Measurements from ENCODE around the gene ZNF595.
"Not testable (repeated sequence)": the region's sequence is repeated elsewhere in the genome, so short reads cannot be mapped to it uniquely, and the experiment has no call there.

ZNF595 gene

GRCh38 chr4:52804-53479 lies at the start of gene ZNF595:
Gene ZNF595, plus strand, starts transcription at chr4:53321. Its CDS starts 168 bp downstream, at chr4:53489.
- not testable (repeated sequence) for DNase-seq (ENCODE audit: low spot score)

GRCh38 chr4:9937-10870 lies 42.9 kb upstream of the ZNF595 start:
- DNase-seq (ENCODE audit: low spot score) (peak; percentile 0), FAIRE-seq (peak; percentile 27)

More at GRCh38 chr4:52804-53479, at the start of gene ZNF595:
- FAIRE-seq: not testable (repeated sequence)

- not testable (repeated sequence) for DNase-seq (ENCODE audit: low spot score); FAIRE-seq
Measured at GRCh38 chr4:11095-11815, 41.9 kb upstream of the ZNF595 start.

GRCh38 chr4:11816-12417 lies 41.2 kb upstream of the ZNF595 start:
- DNase-seq (ENCODE audit: low spot score); FAIRE-seq: not testable (repeated sequence)

- not testable (repeated sequence) for FAIRE-seq; DNase-seq (ENCODE audit: low spot score)
Measured at GRCh38 chr4:18128-18527, 35.0 kb upstream of the ZNF595 start.

GRCh38 chr4:18589-18988 lies 34.5 kb upstream of the ZNF595 start:
- FAIRE-seq; DNase-seq (ENCODE audit: low spot score): not testable (repeated sequence)

- not testable (repeated sequence) for DNase-seq (ENCODE audit: low spot score); FAIRE-seq
Measured at GRCh38 chr4:22882-23281, 30.2 kb upstream of the ZNF595 start.

GRCh38 chr4:24359-24758 lies 28.8 kb upstream of the ZNF595 start:
- not testable (repeated sequence) for FAIRE-seq

GRCh38 chr4:27501-27900 lies 25.6 kb upstream of the ZNF595 start:
- not testable (repeated sequence) for DNase-seq (ENCODE audit: low spot score); FAIRE-seq

More at GRCh38 chr4:24359-24758, 28.8 kb upstream of the ZNF595 start:
- DNase-seq (ENCODE audit: low spot score): not testable (repeated sequence)

GRCh38 chr4:28767-29542 lies 24.2 kb upstream of the ZNF595 start:
- not testable (repeated sequence) for FAIRE-seq

GRCh38 chr4:33314-33713 lies 19.8 kb upstream of the ZNF595 start:
- DNase-seq (ENCODE audit: low spot score); FAIRE-seq: not testable (repeated sequence)

More at GRCh38 chr4:28767-29542, 24.2 kb upstream of the ZNF595 start:
- not testable (repeated sequence) for DNase-seq (ENCODE audit: low spot score)

GRCh38 chr4:36559-37415 lies 16.3 kb upstream of the ZNF595 start:
- not testable (repeated sequence) for FAIRE-seq

GRCh38 chr4:38202-38601 lies 14.9 kb upstream of the ZNF595 start:
- not testable (repeated sequence) for FAIRE-seq; DNase-seq (ENCODE audit: low spot score)

More at GRCh38 chr4:36559-37415, 16.3 kb upstream of the ZNF595 start:
- not testable (repeated sequence) for DNase-seq (ENCODE audit: low spot score)

GRCh38 chr4:43375-43774 lies 9.7 kb upstream of the ZNF595 start:
- FAIRE-seq: not testable (repeated sequence)

GRCh38 chr4:51253-51652 lies 1.9 kb upstream of the ZNF595 start:
- not testable (repeated sequence) for FAIRE-seq; DNase-seq (ENCODE audit: low spot score)

More at GRCh38 chr4:43375-43774, 9.7 kb upstream of the ZNF595 start:
- not testable (repeated sequence) for DNase-seq (ENCODE audit: low spot score)

- not testable (repeated sequence) for DNase-seq (ENCODE audit: low spot score); FAIRE-seq
Measured at GRCh38 chr4:51655-52277, 1.4 kb upstream of the ZNF595 start.

- FAIRE-seq: not testable (repeated sequence)
Measured at GRCh38 chr4:53521-53920, 400 bp downstream of the ZNF595 start.

GRCh38 chr4:64733-65132 lies 11.6 kb downstream of the ZNF595 start:
- DNase-seq (ENCODE audit: low spot score); FAIRE-seq: not testable (repeated sequence)

More at GRCh38 chr4:53521-53920, 400 bp downstream of the ZNF595 start:
- DNase-seq (ENCODE audit: low spot score): not testable (repeated sequence)

Data from urothelium cell line (cell line).